A549 (cell line): ENCODE results near the gene HLA-C. TPM values are rescaled to one million over a fixed set of nuclear protein-coding genes. Genes with fewer than 3 reads are reported as not detected.
"Not testable (repeated sequence)": the region's sequence is repeated elsewhere in the genome, so short reads cannot be mapped to it uniquely, and the experiment has no call there.

Source experiments
- ATAC-seq, 2 experiments: fragments of 200-7000 bp in 1 of 2; fragments of >200 bp in 1 of 2; cut with Nextera tagmentation in 1 of 2; cut with Tn5 transposase in 1 of 2; 3 replicates each; pipeline versions ENCODE4 v1.8.0 to v1.9.1; 2018 to 2020; ENCODE audit warnings: mild to moderate bottlenecking in 1 of 2, moderate library complexity in 1 of 2
- CTCF ChIA-PET: fragments of 300-600 bp; sonication (Branson Sonifier 250); formaldehyde crosslinking; extraction: SDS; loops from one replicate; lab custom pipeline; 2021; ENCODE audit warnings: antibody characterized with exemption, inconsistent platforms; lab: Yijun Ruan, JAX
- POLR2A ChIA-PET: fragments of 350-600 bp; formaldehyde crosslinking; extraction: SDS; loops from one replicate; lab custom pipeline; 2021; ENCODE audit warnings: antibody characterized with exemption, inconsistent platforms; lab: Yijun Ruan, JAX
- DNase-seq, 2 experiments: peaks; one replicate each; pipeline versions ENCODE4 v3.0.0 to v3.0.0-alpha.2; 2011 to 2016; ENCODE audit warnings: low read depth in 1 of 2, low spot score in 1 of 2
- FAIRE-seq: peaks from 2 replicates; lab custom pipeline; 2011; peaks lifted over from hg19 to GRCh38; lab: Jason Lieb, UNC
- H3K27ac ChIP-seq, 2 experiments: fragments of >200 bp; sonication (Bioruptor Twin); formaldehyde crosslinking; 3 replicates each; pipeline ENCODE4 v1.5.1; 2016 to 2017
- H3K4me1 ChIP-seq: fragments of >200 bp; sonication (Bioruptor Twin); formaldehyde crosslinking; 3 replicates; pipeline ENCODE4 v1.6.1; 2016
- H3K4me2 ChIP-seq: fragments of >200 bp; sonication (Bioruptor Twin); formaldehyde crosslinking; 3 replicates; pipeline ENCODE4 v1.6.1; 2016
- H3K4me3 ChIP-seq: fragments of >200 bp; sonication (Bioruptor Twin); formaldehyde crosslinking; 3 replicates; pipeline ENCODE4 v1.5.1; 2016
- H3K9me3 ChIP-seq: fragments of >200 bp; sonication (Bioruptor Twin); formaldehyde crosslinking; 3 replicates; pipeline ENCODE4 v1.6.1; 2016
- BHLHE40 ChIP-seq: IDR thresholded peaks from 2 replicates; pipeline ENCODE4 v1.6.1; 2012; ENCODE audit warnings: low read depth, low read length, inconsistent platforms
- GATA3 ChIP-seq: IDR thresholded peaks from 2 replicates; pipeline ENCODE4 v1.6.1; 2012; ENCODE audit warnings: borderline replicate concordance
- HOXB5 ChIP-seq: fragments of 250-450 bp; sonication (Bioruptor Pico); IDR thresholded peaks from 2 replicates; pipeline ENCODE4 v1.5.0; 2020; ENCODE audit warnings: mild to moderate bottlenecking, moderate library complexity
- JUNB ChIP-seq: fragments of >200 bp; sonication (Bioruptor Twin); formaldehyde crosslinking; IDR thresholded peaks from 2 replicates; pipeline ENCODE4 v1.6.1; 2016
- MAFK ChIP-seq: fragments of 450-650 bp; IDR thresholded peaks from 2 replicates; pipeline ENCODE4 v1.6.1; 2014; ENCODE audit not compliant: partially characterized antibody
- MAZ ChIP-seq: fragments of 150-350 bp; IDR thresholded peaks from 2 replicates; pipeline ENCODE4 v1.6.1; 2014; ENCODE audit warnings: antibody characterized with exemption, low read depth, low read length, borderline replicate concordance
- MYC ChIP-seq: IDR thresholded peaks from 2 replicates; pipeline ENCODE4 v1.6.1; 2012; ENCODE audit warnings: mild to moderate bottlenecking, inconsistent platforms, low read length, improper control_type of control experiment, borderline replicate concordance
- TP53 ChIP-seq: fragments of 250-450 bp; sonication (Bioruptor Pico); IDR thresholded peaks from 2 replicates; pipeline ENCODE4 v1.5.0; 2021; ENCODE audit warnings: mild to moderate bottlenecking, moderate library complexity
- WGBS: methylation state at CpG from one replicate; pipeline ENCODE4 v1.1.6; 2017; ENCODE audit errors: missing lambda C conversion rate; 5-methylcytosine and 5-hydroxymethylcytosine counted together
- polyA plus RNA-seq, 4 experiments: library from polyadenylated mRNA; depleted of rRNA in 3 of 4; stranded (reverse); fragments of >200 nt; fragmentation: RNase III in 1 of 4; extraction: RNeasy Plus Mini Kit Qiagen cat#74134 plus additional on column Dnase treatment in 1 of 4; gene quantifications; 2 replicates in 3 of 4; 3 replicates in 1 of 4; pipeline ENCODE4 v1.2.3, GENCODE V29; 2011 to 2017
- TF ChIP-seq, protein P1 (sequence below): fragments of >200 bp; sonication (Bioruptor Twin); formaldehyde crosslinking; IDR thresholded peaks from 3 replicates; pipeline ENCODE4 v1.5.1; 2016
- TF ChIP-seq, protein P2 (sequence below): fragments of 200-600 bp; sonication (generic); IDR thresholded peaks from 2 replicates; pipeline ENCODE4 v1.6.1; 2016; ENCODE audit warnings: antibody characterized with exemption, mild to moderate bottlenecking, moderate library complexity

HLA-C gene
- polyA plus RNA-seq, 2 of the 4 experiments (the other 2 are of a cell fraction) = 22.6 to 40.9 TPM

GRCh38 chr6:31265926-31266325 lies 6.0 kb downstream of the HLA-C start:
- ATAC-seq (no peak), FAIRE-seq (no peak), DNase-seq (no peak)
- TF ChIP-seq MAZ = no peak
- POLR2A ChIA-PET = no interaction called here
- 9% methylated on average over 2 of the region's 2 CpGs for WGBS
- CTCF ChIA-PET = no interaction called here
- Histone ChIP-seq H3K4me2 (no peak overlapping the region), H3K4me1 (no peaks in the 10 kb centered on the region), H3K4me3 (no peak overlapping the region), H3K27ac (no peak overlapping the region), H3K9me3 (no peaks in the 10 kb centered on the region)

- CTCF ChIA-PET, H3K4me1 ChIP-seq, H3K4me2 ChIP-seq, H3K9me3 ChIP-seq, ATAC-seq, H3K27ac ChIP-seq, H3K4me3 ChIP-seq, DNase-seq, FAIRE-seq, POLR2A ChIA-PET: not testable (repeated sequence)
- 27% methylated on average over 4 of the region's 5 CpGs for WGBS
Observed at GRCh38 chr6:31263346-31263933, 8.5 kb downstream of the HLA-C start.

GRCh38 chr6:31259995-31260394 lies 11.9 kb downstream of the HLA-C start:
- H3K9me3 ChIP-seq, FAIRE-seq, CTCF ChIA-PET, H3K4me2 ChIP-seq, H3K4me1 ChIP-seq, ATAC-seq, H3K27ac ChIP-seq, DNase-seq, H3K4me3 ChIP-seq, POLR2A ChIA-PET: not testable (repeated sequence)
- WGBS = 0% methylated on average over 1 of the region's 3 CpGs

- DNase-seq = no peak
- CTCF ChIA-PET = interaction anchor here (1.3 to 1.4 kb wide), 3 partner anchors 14 to 115 kb away, joined by 3 to 4 read pairs (median 3); no protein-coding TSS in a partner anchor
- TF ChIP-seq, protein P1, sequence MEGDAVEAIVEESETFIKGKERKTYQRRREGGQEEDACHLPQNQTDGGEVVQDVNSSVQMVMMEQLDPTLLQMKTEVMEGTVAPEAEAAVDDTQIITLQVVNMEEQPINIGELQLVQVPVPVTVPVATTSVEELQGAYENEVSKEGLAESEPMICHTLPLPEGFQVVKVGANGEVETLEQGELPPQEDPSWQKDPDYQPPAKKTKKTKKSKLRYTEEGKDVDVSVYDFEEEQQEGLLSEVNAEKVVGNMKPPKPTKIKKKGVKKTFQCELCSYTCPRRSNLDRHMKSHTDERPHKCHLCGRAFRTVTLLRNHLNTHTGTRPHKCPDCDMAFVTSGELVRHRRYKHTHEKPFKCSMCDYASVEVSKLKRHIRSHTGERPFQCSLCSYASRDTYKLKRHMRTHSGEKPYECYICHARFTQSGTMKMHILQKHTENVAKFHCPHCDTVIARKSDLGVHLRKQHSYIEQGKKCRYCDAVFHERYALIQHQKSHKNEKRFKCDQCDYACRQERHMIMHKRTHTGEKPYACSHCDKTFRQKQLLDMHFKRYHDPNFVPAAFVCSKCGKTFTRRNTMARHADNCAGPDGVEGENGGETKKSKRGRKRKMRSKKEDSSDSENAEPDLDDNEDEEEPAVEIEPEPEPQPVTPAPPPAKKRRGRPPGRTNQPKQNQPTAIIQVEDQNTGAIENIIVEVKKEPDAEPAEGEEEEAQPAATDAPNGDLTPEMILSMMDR = no peak
- TF ChIP-seq GATA3 = no peak
- no peak for TF ChIP-seq TP53
- TF ChIP-seq MAFK = no peak
- TF ChIP-seq JUNB = no peak
- no peak for TF ChIP-seq MYC
- TF ChIP-seq, all 56 proteins: peak for 0
- H3K9me3 ChIP-seq = 0 out of 3 replicates have a peak, but pooled peaks cover 3% of the 10 kb centered on the region
- FAIRE-seq (no peak), ATAC-seq (no peak)
- H3K4me1 ChIP-seq = no peaks in the 10 kb centered on the region
- H3K4me3 ChIP-seq = no peak overlapping the region
- no peak overlapping the region for H3K4me2 ChIP-seq
- H3K27ac ChIP-seq = no peak overlapping the region
- POLR2A ChIA-PET = no interaction called here
- WGBS = 3% methylated on average over 3 of the region's 3 CpGs
Observed at GRCh38 chr6:31252625-31253024, 19.3 kb downstream of the HLA-C start.

- ChIA-PET POLR2A (no interaction called here), CTCF (interaction anchor here (1.4 kb wide), 1 partner anchor 12 kb away, joined by 3 read pairs; no protein-coding TSS in a partner anchor)
- peaks cover under 1% of the 10 kb centered on the region; the same call in 1 of the 3 replicates for H3K4me1 ChIP-seq
- WGBS = 46% methylated on average over 4 of the region's 4 CpGs
- no peak overlapping the region for H3K27ac ChIP-seq
- no peak for ATAC-seq
- H3K4me3 ChIP-seq = no peak overlapping the region
- FAIRE-seq = no peak
- H3K9me3 ChIP-seq = 0 out of 3 replicates have a peak, but pooled peaks cover 3% of the 10 kb centered on the region
- DNase-seq = no peak
- TF ChIP-seq, protein P2, sequence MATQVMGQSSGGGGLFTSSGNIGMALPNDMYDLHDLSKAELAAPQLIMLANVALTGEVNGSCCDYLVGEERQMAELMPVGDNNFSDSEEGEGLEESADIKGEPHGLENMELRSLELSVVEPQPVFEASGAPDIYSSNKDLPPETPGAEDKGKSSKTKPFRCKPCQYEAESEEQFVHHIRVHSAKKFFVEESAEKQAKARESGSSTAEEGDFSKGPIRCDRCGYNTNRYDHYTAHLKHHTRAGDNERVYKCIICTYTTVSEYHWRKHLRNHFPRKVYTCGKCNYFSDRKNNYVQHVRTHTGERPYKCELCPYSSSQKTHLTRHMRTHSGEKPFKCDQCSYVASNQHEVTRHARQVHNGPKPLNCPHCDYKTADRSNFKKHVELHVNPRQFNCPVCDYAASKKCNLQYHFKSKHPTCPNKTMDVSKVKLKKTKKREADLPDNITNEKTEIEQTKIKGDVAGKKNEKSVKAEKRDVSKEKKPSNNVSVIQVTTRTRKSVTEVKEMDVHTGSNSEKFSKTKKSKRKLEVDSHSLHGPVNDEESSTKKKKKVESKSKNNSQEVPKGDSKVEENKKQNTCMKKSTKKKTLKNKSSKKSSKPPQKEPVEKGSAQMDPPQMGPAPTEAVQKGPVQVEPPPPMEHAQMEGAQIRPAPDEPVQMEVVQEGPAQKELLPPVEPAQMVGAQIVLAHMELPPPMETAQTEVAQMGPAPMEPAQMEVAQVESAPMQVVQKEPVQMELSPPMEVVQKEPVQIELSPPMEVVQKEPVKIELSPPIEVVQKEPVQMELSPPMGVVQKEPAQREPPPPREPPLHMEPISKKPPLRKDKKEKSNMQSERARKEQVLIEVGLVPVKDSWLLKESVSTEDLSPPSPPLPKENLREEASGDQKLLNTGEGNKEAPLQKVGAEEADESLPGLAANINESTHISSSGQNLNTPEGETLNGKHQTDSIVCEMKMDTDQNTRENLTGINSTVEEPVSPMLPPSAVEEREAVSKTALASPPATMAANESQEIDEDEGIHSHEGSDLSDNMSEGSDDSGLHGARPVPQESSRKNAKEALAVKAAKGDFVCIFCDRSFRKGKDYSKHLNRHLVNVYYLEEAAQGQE = no peak
- TF ChIP-seq HOXB5 (CRISPR knock-in tag) = no peak
- TF ChIP-seq GATA3 = no peak
- TF ChIP-seq BHLHE40 = no peak
- H3K4me2 ChIP-seq = no peak overlapping the region
Observed at GRCh38 chr6:31251261-31251660, 20.6 kb downstream of the HLA-C start.
